NCI-H446 (cell line): ENCODE measurements around the gene PANX1.
A peak's percentile ranks its signal among the peaks of the same experiment; 100 is the strongest.
"Not testable (repeated sequence)": the region's sequence is repeated elsewhere in the genome, so short reads cannot be mapped to it uniquely, and the experiment has no call there.

ENCODE experiments used
- DNase-seq, 2 experiments: peaks; one replicate each; lab custom pipeline; 2025; lab: John Stamatoyannopoulos, UW

PANX1 gene

GRCh38 chr11:94150056-94150455 lies 21.4 kb downstream of the PANX1 start:
- DNase-seq = no peak

DNA sequence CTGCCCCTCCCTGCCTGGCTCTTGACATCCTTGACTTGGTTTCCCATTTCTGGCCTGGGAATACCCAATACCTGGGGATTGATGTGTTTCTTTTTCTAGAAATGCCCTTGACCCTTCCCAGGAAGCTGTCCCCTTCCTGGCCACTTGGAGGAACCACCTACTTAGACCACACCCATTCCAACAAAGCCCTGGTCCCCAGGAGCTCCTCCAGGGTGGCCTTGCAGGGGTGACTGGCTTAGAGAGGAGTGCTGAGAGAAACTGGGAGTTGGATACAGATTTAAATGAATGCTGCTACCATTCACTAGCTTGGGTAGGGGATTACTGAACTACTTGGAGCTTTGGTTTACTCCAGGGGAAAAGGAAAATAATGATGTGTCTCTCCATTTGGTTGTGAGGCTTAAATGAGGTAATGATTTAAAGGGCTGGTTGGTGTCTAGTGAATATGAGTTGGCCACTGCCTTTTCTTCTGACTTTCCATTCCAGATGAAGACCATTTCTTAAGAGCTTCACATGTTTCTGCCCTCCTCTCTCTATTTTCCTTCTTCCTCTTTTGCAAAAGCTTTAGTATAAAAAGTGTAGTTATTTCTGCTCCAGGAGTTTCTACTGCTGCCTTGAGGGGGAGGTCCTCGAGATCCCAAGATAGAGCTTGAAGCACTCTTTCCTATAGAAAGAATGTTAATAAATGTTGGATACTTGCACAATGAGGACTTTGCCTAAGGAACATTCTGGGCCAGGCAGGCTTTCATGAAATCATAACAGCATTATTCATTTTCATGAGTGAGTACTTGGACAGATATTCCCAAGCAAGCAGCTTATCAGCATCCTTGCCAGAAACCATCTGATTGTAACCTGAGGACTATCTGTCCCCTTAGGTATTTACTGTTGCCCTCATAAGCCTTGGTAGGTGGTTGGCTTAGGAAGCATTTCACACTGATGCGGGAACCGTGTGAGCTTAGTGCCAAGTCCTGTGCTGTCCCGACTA lies 22.4 kb downstream of the PANX1 start:
- no peak for DNase-seq

DNA sequence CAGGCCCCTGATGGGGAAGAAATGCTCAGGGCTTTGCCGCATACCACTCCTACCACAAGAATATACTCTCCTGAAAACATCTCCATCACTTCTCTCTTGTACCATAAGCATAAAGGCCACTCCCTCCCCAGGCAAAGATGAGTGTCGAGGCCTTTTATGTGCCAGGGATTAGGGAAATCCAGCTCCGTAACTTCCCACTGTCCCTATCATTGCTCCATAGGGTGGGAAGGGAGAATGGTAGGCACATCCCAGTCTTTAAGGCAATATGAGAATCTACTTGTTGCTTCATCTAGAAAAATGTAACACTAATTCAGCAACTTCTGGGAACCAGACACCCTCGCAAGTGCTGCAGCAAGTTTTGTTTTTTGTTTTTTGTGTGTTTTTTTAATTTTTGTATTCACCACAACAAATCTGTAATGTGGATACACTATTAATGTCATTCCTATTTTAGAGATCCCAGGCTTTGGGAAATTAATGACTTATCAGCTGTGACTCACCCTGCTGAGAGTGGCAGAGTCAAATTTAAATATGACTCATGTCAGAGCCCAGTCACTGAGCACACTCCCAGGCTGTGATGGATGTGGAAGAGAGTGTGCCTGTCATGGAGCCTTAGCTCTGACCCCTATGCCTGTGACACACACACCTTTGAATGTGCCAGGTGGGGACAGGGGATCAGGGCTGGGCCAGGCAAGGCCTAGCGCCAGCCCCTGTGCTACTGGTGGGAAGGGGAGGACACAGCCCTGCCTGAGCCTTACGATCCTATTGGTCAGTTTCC lies 23.4 kb downstream of the PANX1 start:
- DNase-seq = peak in 1 of 2 experiments; percentile 34

DNA sequence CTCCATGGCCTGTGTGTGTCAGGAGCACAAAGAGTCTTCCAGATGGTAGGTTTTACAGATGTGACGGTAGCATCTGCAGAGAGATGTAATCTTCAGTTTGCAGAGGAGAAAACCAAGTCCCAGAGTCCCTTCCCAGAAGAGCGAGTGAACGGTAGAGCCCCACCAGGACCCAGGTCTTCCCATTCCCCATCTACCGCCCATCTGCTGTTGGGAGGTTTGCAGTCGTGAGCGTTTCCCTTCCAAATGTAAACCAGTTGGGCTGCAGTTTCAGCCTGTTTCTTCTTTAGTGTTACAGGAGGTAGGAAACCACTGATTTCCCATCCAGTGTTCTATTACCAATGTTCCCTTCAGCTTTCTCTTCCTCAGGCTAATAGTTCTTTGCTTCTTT lies 24.0 kb downstream of the PANX1 start:
- DNase-seq = no peak

GRCh38 chr11:94153320-94153719 lies 24.7 kb downstream of the PANX1 start:
- DNase-seq = no peak

- DNase-seq = no peak
These were observed 25.6 kb downstream of the PANX1 start for GRCh38 chr11:94154095-94154856.

DNA sequence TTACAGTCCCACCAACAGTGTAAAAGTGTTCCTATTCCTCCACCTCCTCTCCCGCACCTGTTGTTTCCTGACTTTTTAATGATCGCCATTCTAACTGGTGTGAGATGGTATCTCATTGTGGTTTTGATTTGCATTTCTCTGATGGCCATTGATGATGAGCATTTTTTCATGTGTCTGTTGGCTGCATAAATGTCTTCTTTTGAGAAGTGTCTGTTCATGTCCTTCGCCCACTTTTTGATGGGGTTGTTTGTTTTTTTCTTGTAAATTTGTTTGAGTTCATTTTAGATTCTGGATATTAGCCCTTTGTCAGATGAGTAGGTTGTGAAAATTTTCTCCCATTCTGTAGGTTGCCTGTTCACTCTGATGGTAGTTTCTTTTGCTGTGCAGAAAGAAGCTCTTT lies 28.7 kb downstream of the PANX1 start:
- DNase-seq = not testable (repeated sequence)

DNA sequence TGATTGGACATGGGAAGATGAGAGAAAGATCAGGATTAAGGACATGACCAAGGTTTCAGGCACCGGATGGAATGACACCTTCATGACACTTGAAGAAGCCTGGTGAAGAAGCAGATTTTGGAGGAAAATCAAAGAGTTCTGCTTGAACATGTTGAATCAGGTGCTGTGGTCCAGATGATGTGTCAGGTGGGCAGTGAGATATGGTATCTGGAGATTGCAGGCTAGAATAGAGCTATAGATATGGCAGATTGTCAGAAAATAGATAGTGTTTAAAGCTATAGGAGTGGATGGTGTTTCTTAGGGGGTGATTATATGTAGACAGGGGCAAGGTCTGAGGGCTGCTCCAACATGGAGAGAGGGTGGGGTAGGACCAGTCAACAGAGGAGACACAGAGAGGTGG lies 40.2 kb downstream of the PANX1 start:
- DNase-seq = no peak

DNA sequence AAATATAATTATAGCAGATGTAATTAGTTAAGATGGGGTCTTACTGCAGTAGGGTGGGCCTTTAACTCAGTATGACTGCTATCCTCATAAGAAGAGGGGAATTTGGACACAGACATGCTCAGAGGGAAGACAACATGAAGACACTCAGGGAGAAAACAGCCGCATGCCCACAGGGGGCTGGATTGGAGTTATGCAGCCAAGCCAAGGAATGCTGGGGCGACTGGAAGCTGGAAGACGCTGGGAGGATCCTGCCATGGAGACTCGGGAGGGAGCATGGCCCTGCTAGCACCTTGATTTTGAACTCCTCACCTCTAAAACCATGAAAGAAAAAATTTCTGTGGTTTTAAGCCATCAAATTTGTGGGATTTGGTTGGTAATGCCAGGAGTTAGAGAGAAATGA lies 40.9 kb downstream of the PANX1 start:
- DNase-seq = no peak

DNA sequence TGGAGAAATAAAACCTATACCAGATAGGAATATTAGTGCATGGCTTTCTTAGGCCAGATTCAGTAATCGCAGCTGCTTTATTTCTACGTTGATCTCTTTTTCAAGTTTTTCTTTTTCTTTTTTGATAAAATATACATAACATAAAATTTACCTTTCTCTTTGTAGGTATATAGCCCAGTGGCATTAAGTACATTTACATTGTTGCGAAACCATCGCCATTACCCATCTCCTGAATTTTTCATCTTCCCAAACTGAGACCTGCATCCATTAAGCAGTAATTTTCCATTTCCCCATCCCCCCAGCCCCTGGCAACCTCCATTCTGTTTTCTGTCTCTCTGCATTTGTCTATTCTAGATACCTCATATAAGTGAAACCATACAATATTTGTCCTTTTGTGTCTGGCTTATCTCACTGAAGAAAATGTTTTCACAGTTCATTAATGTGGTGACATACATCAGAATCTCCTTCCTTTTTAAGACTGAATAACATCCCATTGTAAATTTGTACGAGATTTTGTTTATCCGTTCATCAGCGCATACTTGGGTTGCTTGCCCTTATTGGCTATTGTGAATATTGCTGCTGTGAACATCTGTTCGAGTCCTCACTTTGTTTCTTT lies 41.4 kb downstream of the PANX1 start:
- DNase-seq = no peak

- DNase-seq = no peak
These were observed 42.3 kb downstream of the PANX1 start for GRCh38 chr11:94170953-94171352.

DNA sequence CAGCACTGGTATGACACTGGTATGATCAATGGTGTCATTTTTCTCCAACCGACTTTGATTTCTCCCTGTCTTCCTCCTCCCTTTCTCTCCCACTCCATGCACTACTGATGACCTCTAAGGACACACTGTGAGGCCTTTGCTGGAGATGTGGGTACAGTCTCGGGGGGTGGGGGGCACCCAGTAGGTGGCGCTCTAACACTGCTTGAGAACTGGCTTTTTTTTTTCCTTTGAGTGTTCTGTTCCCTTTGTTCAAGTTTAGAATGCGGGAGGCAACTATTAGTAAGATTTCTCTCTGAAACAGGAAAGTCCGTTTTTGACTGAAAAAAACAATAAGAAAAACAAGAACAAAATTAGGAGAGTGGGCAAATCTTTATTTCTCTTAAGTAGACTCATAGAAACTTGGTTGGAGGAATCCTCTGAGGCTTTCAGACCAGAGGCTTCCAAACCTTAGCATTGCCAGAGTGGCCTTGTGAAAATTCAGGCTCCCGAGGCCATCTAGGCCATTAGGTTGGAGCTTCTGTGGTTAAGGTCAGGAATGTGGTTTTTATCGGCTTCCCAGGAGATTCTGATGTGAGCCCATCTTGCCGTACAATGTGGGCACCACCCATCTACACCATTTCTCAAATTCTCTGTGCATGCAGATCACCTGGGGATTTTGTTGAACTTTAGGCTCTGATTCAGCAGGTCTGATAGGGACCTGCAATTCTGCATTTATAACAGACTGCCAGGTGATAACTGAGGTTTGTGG lies 43.2 kb downstream of the PANX1 start:
- no peak for DNase-seq

- no peak for DNase-seq
These were observed 46.9 kb downstream of the PANX1 start for GRCh38 chr11:94175535-94175934.

- no peak for DNase-seq
These were observed 49.7 kb downstream of the PANX1 start for GRCh38 chr11:94178331-94178730.

DNA sequence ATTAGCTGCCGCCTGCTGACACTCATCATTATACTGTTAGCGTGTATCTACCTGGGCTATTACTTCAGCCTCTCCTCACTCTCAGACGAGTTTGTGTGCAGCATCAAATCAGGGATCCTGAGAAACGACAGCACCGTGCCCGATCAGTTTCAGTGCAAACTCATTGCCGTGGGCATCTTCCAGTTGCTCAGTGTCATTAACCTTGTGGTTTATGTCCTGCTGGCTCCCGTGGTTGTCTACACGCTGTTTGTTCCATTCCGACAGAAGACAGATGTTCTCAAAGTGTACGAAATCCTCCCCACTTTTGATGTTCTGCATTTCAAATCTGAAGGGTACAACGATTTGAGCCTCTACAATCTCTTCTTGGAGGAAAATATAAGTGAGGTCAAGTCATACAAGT lies 51.1 kb downstream of the PANX1 start:
- no peak for DNase-seq

GRCh38 chr11:94181526-94181925 lies 52.9 kb downstream of the PANX1 start:
- DNase-seq = no peak

- DNase-seq = no peak
These were observed 53.3 kb downstream of the PANX1 start for GRCh38 chr11:94181943-94182342.

- DNase-seq = no peak
These were observed 54.7 kb downstream of the PANX1 start for GRCh38 chr11:94183251-94183885.

DNA sequence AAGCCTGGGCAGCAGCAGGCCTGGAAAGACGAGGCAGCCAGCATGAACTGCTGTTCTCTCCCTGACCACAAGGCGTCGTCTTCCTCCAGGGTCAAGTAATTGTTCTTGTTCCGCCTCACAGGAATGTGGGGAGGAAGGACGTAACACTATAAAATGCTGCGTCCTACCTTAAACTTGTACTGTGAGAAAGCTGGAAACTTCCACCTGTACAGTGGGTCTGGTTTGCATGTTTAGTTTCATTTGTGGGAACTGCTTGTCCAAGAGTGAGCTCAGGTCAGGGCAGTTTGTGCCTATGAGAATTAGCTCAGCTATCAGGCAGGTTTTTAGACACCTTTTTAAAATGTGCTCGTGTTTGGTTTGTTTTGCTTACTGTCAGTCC lies 55.2 kb downstream of the PANX1 start:
- DNase-seq = peak; percentile 32 to 63

GRCh38 chr11:94184362-94184761 lies 55.7 kb downstream of the PANX1 start:
- no peak for DNase-seq

DNA sequence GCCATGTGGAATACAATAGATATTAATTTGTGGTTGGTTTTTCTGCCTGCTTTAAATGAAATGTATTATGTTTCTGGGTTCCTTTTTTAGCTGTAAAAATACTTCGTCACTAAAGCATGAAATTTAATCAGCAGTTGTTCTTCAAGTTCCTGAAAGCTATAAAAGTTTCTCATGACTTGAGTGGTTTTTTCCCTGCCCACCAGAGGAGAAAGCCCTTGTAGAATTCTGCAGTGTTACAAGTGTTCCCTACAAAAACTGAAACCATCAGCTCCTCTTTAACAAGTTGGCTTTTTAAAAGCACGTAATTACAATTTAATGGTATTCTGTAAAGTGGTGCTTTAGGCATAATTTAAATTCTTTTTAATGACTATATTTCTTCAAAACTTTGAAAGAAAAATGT lies 56.2 kb downstream of the PANX1 start:
- DNase-seq = no peak
